Endometrium (tissue), 2 donors: ENCODE data around the gene UPK3BL2.
"Not testable (repeated sequence)": the region's sequence is repeated elsewhere in the genome, so short reads cannot be mapped to it uniquely, and the experiment has no call there.

ENCODE experiments used
- FAIRE-seq: peaks from 2 replicates; lab custom pipeline; 2012; peaks lifted over from hg19 to GRCh38; lab: Jason Lieb, UNC
- donor health status: control.
- donor health status: control.

The UPK3BL2 gene, protein sequence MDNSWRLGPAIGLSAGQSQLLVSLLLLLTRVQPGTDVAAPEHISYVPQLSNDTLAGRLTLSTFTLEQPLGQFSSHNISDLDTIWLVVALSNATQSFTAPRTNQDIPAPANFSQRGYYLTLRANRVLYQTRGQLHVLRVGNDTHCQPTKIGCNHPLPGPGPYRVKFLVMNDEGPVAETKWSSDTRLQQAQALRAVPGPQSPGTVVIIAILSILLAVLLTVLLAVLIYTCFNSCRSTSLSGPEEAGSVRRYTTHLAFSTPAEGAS

DNA sequence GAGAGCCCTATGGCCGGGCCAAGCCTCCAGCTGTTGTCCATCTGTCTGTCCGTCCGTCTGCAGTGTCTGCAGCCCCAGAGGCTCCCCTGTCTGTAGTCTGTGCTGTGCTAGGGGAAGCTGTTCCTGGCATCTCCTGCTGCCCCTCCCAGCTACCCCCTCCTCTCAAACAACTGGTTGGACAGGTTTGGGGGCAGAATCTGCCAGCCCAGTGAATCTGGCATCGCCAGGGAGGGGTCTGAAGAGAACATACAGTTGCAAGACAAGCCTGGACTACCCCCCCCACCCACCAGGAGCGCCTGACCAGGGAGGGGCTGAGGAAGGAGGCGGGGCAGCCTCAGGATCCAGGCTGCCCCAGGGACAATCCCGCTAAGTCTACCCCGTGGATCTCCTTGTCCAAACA is at the start of gene UPK3BL2:
Gene UPK3BL2 (minus strand): TSS at position 101 of the 400 bp plus-strand sequence. CDS start 60 bp downstream, at position 41.
- FAIRE-seq: not testable (repeated sequence)

DNA sequence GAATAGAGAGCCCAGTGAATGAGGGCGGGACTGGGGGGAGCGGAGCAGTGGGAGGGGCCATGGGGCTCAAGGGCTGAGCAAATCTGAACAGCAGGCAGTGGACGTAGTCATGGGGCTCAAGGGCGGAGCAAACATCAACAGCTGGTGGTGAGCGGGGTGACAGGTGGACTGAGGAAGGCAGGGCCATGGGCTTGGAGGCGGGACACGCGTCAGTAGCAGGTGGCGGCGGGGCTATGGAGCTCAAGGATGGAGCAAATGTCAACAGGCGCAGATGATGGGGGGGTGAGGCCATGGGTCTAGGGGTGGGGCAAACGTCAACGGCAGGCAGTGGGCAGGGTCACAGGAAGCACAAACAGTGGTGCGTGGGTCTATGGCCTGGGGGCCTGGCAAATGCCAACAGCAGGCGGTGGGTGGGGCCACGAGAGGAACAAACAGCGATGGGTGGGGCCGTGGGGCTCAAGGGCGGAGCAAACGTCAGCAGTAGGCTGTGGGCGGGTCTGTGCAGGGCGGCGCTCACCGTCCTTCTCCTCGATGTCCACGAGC is 49.1 kb upstream of the UPK3BL2 start:
- not testable (repeated sequence) for FAIRE-seq

DNA sequence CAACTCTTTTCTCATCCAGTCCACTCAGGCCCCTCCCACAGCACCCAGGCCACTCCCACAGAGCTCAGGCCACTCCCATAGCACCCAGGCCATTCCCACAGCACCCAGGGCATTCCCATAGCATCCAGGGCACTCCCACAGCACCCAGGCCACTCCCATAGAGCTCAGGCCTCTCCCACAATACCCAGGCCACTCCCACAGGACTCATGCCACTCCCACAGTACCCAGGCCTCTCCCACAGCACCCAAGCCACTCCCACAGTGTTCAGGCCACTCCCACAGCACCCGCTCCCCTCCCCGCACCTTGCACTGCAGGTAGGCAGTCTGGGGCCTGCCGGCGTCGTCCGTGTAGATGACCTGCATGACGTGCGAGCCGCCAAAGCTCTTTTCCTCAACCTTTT is 46.4 kb upstream of the UPK3BL2 start:
- not testable (repeated sequence) for FAIRE-seq

DNA sequence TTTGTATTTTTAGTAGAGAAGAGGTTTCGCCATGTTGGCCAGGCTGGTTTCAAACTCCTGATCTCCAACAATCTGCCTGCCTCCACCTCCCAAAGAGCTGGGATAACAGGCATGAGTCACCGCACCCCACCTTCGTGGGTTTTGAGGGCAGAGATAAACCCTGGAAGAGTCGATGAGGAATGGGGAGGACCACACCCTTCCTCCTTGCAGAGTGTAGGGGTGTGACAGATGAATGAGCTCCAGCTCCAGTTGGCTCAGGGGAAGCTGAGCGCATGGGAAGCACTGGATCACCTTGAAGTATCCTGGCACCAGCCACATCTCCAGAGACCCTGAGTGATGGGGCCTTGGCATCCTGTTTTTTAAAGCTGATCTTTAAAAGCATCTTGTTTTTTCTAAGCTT is 40.0 kb upstream of the UPK3BL2 start:
- not testable (repeated sequence) for FAIRE-seq

DNA sequence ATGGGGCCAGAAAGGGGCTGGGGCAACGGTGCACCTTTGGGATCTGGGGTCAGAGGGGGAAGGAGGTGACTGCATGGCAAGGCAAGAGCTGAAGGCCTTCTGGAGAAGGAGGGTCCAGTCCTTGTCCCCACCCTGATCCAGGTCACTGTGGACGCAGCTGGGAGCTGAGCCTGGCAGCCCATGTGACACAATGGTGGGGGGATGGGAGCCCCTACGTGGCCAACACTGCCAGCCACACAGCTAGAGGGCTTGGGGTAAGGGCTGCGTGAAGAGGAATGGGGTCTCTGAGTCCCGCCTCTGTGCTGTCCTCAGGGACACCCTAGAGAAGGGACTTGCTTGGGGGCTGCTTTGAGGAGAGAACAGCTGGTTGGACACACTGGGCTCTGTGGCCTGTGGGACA is 38.2 kb upstream of the UPK3BL2 start:
- not testable (repeated sequence) for FAIRE-seq

DNA sequence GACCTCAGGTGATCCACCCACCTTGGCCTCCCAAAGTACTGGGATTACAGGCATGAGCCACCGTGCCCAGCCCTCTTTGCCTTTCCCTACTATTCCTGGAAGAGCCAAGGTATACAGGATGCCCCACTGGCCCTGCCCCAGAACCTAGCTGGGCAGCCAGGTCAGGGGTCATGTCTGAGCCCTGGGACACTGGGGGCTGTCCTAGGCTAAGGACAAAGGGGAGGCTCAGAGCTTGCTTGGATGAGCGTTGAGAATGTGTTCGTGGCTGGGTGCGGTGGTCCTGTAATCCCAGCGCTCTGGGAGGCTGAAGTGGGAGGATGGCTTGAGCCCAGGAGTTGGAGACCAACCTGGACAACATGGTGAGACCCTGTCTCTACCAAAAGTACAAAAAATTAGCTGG is 35.0 kb upstream of the UPK3BL2 start:
- not testable (repeated sequence) for FAIRE-seq

DNA sequence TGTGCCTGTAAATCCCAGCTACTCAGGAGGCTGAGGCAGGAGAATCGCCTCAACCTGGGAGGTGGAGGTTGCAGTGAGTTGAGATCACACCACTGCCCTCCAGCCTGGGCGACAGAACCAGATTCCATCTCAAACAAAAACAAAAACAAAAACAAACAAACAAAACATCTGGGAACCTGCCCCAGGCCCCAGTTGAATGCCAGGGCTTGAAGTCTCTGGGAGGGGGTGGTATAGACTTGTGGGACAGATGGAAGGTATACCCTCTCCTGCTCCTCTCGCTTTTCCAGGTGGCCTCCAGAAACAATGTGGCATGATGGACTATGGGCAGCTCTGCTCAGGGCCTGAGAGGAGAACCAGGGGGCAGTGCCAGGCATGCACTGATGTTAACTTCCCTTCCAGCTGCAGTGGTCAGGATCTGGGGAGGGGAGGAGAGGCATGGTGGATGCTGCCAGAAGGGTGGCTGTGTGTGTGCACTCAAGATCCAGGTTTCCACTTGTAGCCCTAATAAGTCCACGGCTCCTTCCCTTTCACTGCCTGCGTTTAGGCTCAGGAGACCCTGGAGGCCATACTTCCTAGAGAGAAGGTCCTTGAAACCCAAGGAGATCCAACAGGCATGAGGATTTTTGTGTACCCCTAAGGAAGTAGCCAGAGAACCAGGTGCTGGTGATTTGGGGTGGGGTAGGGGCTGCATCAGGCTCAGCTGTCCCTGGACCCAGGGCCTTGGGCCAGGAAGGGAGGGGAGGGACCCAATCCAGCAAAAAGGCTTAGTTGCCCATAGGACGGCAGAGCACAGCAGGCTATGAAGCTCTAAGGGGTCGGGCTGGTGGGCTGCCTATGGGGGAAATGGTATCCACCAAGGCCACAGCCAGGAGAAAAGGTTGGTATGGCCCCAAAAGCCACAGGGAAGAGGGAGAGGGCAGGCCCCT is 34.1 kb upstream of the UPK3BL2 start:
- FAIRE-seq: not testable (repeated sequence)

DNA sequence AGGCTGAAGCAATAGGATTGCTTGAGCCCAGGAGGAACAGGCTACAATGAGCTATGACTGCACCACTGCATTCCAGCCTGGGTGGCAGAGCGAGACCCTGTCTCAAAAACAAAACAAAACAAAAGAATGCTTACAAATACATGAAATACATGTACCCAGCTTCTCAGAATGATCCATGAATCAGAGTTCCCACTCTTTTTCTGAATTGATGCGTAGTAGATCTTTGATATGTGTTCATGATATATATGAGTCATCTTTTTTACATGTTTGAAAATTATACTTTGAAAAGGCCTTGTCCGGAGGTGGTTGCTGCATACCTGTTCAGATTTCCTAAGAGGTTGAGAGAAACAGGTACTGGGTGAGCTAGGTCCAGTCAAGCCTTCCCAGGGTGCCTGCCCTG is 32.9 kb upstream of the UPK3BL2 start:
- not testable (repeated sequence) for FAIRE-seq

DNA sequence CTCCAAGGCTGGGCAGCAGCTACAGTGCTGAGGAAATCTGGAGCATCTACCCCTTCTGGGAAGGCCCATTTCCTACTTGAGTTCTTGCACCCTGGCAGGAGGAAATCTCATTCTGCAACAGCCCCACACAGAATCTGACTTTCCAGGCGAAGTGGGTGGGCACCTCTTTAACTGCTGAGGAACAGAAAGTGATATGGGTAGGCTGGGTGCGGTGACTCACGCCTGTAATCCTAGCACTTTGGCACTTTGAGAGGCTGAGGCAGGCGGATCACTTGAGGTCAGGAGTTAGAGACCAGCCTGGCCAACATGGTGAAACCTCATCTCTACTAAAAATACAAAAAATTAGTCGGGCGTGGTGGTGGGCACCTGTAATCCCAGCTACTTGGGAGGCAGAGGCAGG is 31.1 kb upstream of the UPK3BL2 start:
- not testable (repeated sequence) for FAIRE-seq

DNA sequence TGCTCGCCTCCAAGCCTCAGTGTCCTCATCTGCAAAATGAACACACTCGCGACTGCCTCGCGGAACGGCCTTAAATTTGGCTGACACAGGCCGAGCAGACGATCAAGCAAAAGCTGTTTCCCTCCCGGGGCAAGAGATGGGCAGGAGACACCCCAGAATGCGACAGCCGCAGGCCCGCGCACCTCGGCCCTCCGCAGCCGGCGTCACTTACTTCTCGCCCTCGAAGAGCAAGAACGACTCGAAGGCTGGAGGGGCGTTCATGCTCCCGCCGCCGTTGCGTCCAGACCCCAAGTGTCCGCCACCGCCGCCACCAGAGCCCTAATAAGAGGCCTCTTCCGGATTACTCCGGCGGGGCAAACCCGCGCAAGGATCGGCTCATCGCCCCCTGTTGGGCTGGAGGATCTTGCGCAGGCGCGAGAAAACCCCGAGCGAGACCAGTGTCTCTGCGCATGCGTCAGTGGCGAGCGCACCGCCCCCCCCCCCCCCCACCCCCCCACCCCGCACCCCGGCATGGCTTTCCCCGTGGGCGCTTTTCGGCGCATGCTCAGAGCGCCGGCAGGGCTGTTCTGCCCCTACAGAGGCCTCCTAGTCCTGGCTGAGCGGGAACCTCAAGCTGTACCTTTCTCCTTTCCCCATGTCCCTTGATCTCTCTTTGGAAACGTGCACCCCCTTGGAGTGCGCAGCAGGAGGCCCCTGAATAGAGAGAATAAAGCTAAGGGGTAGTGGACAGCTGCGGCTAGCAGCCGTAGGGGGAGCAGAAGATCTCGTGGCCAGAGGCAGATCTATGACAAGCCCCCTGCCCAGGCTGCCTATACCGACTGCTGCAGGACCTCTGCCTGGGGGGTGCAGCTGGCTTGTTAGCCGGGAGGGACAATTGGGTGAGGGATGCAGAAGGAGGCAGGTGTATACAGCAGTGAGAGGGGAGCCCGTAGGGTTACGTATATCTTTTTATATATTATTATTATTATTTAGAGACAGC is 29.1 kb upstream of the UPK3BL2 start, which contains the start of gene POLR2J3:
Gene POLR2J3 (minus strand): TSS at position 323 of the 979 bp plus-strand sequence. CDS start 62 bp downstream, at position 261.
- not testable (repeated sequence) for FAIRE-seq

DNA sequence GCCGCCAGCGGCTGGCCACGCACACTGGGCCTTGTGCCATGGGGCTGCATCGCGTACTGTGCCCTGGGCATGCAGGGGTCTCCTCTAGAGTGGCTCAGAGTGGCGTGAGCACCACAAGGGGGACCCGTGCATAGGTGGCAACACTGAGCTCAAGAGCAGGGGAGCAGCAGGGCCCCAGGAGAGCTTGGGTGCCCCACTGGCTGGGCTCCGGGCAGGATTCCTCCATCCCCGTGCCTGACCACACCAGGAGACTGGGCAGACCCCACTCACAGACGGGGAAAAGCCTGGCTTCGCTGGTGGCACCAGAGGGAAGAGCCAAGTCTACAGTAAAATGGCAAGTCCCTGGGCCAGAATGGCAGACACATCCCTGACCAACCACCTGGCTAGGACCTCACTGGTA is 25.1 kb upstream of the UPK3BL2 start:
- FAIRE-seq: not testable (repeated sequence)

DNA sequence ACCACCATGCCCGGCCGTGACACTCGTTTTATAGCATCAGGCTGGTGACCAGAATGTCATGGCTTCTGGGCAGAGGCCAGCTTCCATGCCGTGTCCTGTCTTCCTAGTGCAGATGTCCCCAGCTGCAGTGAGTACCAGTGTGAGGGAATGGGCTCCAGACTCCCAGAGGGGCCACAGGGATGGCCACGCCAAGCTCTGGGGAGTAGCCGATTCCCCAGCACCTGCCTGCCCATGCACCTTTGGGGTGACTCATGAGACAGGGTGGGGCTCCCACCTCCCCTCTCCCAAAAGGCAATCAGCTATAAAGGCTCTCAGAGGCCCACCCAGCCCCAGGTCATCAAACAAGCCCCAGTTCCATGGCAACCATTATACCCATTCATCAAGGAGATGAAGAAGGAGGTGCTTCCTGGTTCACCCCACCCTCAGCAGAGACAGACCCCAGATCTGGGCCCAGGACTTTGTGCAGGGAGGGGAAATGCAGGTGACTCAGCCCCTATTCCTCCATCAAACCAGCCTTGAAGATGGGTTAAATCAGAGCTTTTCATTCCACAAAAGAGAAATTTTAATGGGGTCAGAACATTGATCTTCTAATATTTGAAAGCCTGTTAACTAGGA is 7.4 kb upstream of the UPK3BL2 start, which contains the start of gene SPDYE2:
Gene SPDYE2 (plus strand): TSS at position 419 of the 615 bp plus-strand sequence. CDS start 2,030 bp downstream, outside the sequence.
- not testable (repeated sequence) for FAIRE-seq

DNA sequence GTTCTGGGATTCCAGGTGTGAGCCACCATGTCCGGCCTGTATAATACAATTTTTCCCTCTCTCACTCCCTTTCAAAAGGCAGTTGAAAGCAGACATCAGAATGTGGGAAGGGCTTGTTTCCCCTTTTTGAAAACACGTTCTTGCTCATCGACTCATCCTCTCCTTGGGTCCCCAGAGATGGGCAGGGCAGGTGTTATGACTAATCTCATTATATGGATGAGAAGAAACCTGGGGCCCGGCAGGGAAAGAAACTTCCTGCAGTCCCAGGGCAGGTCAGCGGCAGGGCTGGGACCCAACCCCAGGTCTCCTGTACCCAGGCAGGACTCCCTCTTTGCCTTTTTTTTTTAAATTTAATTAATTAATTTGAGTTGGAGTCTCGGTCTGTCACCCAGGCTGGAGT is 2.9 kb upstream of the UPK3BL2 start:
- FAIRE-seq: not testable (repeated sequence)

DNA sequence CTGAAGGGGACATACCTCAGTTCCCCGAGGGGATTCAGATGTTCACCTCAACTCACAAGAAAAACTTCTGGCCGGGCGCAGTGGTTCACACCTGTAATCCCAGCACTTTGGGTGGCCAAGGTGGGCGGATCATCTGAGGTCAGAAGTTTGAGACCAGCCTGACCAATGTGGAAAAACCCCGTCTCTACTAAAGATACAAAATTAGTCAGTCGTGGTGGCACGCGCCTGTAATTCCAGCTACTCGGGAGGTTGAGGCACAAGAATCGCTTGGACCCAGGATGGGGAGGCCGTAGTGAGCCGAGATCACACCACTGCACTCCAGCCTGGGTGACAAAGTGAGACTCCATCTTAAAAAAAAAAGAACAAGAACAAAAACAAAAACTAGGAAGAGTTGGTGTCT is 1.8 kb upstream of the UPK3BL2 start:
- FAIRE-seq: not testable (repeated sequence)

DNA sequence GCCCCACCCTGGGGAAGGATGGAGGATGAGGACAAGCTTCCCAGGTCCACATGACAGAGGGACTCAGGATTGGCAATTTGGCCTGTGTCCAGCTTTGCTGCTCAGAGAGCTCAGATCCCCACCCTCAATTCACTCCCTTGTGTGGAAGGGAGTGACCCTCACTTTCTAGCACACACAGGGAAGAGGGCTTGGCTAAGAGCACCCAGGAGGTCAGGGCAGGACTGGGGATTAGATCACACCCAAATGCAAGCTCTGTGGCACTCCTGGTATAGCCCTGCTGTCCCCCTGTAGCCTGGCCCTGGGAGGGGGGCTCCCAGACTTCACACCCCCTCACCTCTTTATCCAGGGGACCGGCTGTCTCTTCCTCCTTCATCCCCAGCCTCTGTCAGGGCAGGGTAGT is 876 bp upstream of the UPK3BL2 start:
- not testable (repeated sequence) for FAIRE-seq

DNA sequence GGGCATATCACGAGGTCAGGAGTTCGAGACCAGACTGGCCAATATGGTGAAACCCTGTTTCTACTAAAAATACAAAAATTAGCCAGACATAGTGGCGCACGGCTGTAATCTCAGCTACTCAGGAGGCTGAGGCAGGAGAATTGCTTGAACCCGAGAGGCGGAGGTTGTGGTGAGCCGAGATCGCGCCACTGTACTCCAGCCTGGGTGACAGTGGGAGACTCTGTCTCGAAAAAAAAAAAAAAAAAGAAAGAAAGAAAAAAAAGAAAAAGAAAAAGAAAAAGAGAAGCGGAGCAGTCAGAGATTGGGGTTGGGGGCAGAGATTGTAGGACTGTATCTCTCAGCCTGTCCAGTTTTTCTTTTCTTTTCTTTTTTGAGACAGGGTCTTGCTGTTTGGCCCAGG is 725 bp downstream of the UPK3BL2 start:
- FAIRE-seq: not testable (repeated sequence)

DNA sequence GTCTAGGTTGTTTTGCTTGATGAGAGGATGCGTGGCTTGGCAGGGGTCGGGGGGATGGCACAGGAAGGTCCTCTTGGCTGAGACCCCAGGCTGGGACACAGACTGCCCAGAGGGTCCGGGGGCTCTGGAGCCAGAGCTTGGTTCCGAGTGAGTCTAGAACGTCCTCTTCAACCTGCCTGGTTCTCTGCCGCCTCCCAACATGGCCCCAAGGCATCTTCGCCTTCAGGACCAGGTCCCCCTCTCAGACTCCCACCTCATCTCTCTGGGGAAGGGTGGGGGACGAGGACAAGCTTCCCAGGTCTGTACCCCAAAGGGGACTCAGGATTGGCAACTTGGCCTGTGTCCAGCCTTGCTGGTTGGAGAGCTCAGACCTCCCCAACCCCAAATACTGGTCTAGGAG is 1.4 kb downstream of the UPK3BL2 start:
- not testable (repeated sequence) for FAIRE-seq

DNA sequence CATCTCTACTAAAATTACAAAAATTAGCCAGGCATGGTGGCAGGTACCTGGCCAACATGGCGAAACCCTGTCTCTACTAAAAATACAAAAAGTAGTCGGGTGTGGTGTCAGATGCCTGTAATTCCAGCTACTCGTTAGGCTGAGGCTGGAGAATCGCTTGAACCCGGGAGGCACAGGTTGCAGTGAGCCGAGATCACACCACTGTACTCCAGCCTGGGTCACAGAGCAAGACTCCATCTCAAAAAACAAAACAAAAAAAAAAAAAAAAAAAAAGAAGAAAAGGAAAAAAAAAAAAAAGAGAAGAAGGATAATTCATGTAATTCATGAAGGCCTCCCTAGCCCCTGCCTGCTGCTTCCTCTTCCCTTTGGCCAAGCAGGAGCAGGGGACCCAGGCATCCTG is 2.9 kb downstream of the UPK3BL2 start:
- FAIRE-seq: not testable (repeated sequence)

DNA sequence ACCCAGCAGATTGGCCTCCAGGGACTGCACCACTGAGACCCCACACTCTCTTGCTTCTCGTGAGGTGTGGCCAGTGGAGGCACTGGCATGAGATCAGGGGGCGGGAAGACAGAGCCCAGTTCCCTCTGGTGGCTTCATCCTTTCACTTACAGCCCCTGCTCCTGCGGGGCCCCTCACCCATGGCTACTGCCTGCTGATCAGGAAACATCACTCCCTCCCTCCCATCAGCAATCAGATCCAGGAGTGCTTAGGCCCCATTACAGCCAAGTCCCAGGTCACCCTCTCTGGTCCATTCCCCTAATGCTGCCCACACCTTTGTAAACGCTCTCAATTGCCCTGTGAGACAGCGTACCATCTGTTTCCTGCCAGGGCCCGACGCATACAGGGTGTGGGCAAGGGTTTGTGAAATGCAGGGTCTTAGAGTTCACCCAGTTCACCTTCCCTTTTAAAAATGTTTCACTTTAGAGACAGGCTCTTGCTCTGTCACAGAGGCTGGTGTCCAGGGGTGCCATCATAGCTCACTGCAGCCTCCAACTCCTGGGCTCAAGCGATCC is 8.4 kb downstream of the UPK3BL2 start:
- FAIRE-seq: not testable (repeated sequence)

DNA sequence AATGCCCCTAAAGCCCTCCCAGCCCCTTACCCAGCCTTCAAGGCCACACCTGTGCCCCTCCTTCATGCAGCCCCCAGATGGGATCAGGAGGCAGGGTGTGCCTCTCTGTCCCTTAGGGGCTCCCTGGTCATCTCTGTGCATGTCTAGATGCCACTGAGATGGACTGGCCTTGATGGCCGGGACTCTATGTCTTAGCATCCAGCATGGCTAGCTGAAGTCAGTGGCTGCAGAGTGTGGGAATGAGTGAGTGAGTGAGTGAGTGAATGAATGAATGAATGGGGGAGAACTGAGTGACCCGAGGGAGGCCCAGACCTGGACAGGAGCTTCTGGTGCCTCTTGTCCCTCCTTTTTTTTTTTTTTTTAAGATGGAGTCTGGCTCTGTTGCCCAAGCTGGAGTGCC is 11.4 kb downstream of the UPK3BL2 start:
- not testable (repeated sequence) for FAIRE-seq
